Measurements from ENCODE around the gene SLITRK1. TPM values are rescaled to one million over a fixed set of nuclear protein-coding genes. Genes with fewer than 3 reads are reported as not detected.
A peak's percentile ranks its signal among the peaks of the same experiment; 100 is the strongest.

Gene SLITRK1
- total RNA-seq, 2 experiments from 2014 or later: not detected

DNA sequence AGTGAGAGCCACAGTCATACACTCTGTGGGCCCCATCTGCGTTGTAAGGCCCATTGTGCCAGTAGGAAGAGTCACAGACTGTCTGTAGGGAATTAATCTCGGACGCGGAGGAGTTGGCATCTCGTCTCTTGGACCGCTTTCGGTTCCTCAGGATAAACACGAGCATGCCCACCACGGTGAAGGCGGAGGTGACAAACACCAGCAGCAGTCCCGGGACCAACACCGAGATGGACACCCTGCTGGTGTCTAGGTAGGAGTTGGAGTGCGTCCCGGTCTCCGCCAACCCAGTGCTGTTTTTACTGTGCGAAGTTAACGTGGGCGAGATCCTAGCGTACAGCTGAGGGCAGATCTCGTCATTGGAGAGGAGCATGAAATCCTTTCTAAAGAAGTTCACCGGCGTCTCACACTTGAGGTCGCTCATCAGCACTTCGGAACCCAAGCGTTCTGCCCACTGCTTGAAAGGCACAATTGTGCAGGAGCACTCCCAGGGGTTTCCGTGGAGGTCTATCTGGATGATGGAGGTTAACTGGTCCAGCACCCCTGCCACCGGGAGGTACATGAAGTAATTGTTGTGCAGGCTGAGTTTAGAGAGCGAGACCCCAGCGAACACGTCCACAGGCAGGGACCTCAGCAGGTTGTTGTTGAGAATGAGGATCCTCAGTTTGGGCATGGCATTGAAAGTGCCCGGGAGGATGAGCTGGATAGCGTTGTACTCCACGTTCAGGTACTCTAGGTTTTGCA lies 2.7 kb downstream of the SLITRK1 start:
- ChIA-PET POLR2A (no interaction called here), CTCF (no interaction called here)
- no peaks in the 10 kb centered on the region for H3K36me3 Mint-ChIP-seq (ENCODE audit: low read depth)
- DNase-seq: no peak
- intact Hi-C loops (cut with micrococcal nuclease): no loop called here
- no peak overlapping the region for H3K27ac Mint-ChIP-seq
- ATAC-seq: no peak
- TF ChIP-seq, protein P1, sequence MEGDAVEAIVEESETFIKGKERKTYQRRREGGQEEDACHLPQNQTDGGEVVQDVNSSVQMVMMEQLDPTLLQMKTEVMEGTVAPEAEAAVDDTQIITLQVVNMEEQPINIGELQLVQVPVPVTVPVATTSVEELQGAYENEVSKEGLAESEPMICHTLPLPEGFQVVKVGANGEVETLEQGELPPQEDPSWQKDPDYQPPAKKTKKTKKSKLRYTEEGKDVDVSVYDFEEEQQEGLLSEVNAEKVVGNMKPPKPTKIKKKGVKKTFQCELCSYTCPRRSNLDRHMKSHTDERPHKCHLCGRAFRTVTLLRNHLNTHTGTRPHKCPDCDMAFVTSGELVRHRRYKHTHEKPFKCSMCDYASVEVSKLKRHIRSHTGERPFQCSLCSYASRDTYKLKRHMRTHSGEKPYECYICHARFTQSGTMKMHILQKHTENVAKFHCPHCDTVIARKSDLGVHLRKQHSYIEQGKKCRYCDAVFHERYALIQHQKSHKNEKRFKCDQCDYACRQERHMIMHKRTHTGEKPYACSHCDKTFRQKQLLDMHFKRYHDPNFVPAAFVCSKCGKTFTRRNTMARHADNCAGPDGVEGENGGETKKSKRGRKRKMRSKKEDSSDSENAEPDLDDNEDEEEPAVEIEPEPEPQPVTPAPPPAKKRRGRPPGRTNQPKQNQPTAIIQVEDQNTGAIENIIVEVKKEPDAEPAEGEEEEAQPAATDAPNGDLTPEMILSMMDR (IDR thresholded peaks at IDR 0.05): no peak
- peaks cover 59% of the 10 kb centered on the region for H3K27me3 Mint-ChIP-seq
- no peak overlapping the region for H3K4me3 Mint-ChIP-seq
- H3K9me3 Mint-ChIP-seq: peaks cover 1% of the 10 kb centered on the region
- H3K4me1 Mint-ChIP-seq (ENCODE audit: low read depth): peaks cover 15% of the 10 kb centered on the region

DNA sequence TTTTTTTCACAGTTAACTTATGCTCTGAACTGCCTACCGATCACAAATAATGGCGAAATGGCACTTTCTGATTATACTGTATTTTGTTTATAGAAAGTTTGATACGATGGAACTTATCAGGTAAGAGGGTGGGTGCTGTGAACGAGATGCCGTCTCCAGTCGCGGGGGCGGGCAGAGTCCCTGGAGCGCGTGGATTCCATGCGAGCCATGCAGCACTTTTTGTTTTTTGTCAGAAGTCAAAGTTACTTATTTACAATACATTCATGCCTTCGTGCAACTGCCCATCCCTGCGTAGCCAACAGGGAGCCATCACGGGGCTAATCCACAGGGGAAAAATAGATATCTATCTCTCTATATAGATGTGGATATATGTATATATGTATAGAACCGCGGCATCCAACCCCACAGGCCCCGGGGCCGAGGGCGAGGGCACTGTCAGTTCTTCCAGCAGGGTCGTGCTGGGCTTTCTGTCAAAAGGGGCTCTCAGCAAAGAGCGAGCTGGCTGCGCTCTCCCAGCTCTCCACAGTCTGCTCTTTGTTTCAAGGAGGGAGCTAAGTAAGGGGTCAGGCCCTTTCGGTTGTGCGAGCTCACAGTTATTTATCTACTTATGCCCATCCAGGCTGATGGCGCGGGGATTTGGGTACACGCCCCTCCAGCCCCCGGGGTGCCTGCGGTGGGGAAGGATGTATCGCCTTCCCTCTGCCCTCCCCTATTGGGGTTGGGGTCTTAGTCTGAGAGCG lies 3.4 kb downstream of the SLITRK1 start:
- TF ChIP-seq, protein P1 (IDR thresholded peaks at IDR 0.05): no peak
- peaks cover 1% of the 10 kb centered on the region for H3K9me3 Mint-ChIP-seq
- intact Hi-C loops (cut with micrococcal nuclease): no loop called here
- peaks cover 15% of the 10 kb centered on the region for H3K4me1 Mint-ChIP-seq (ENCODE audit: low read depth)
- ChIA-PET POLR2A (no interaction called here), CTCF (no interaction called here)
- no peak for ATAC-seq
- no peaks in the 10 kb centered on the region for H3K36me3 Mint-ChIP-seq (ENCODE audit: low read depth)
- no peak overlapping the region for H3K4me3 Mint-ChIP-seq
- DNase-seq: no peak
- H3K27me3 Mint-ChIP-seq: peaks cover 56% of the 10 kb centered on the region
- no peak overlapping the region for H3K27ac Mint-ChIP-seq

DNA sequence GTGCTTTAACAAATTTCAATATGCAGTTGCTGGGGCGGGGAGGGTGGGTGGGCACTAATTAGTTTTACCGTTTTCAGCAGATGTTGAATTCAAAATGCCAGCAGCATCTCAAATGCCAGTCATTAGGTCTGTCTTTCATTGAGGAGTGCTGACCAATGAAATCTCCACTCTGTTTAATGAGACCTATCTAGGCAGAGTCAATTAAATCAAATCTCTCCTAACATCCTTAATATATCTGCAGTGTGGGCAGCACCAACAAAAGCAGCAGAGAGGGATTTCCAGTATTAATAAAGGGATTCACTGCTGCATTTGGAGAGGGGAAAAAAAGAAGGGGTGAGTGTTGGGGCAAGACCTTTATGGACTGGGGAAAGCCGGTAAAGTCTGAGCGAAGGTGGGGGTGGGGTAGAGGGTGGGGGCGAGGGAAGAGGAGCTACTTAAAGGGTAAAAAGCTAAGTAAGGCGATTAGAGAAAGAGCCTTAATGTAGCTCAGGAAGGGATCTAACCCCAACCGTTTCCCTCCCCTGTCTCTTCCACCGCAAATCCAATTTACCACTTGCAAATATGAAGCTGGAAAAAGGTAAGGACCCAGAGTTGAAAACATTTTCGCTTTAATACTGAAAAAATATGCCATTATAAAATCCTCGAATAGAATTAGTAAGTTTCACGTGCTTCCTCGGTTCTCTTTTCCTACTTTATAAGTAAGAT lies 4.5 kb downstream of the SLITRK1 start:
- H3K4me1 Mint-ChIP-seq (ENCODE audit: low read depth): peaks cover 15% of the 10 kb centered on the region
- CTCF ChIA-PET: no interaction called here
- H3K27me3 Mint-ChIP-seq: peaks cover 47% of the 10 kb centered on the region
- intact Hi-C loops (cut with micrococcal nuclease): no loop called here
- no peaks in the 10 kb centered on the region for H3K36me3 Mint-ChIP-seq (ENCODE audit: low read depth)
- peaks cover 1% of the 10 kb centered on the region for H3K9me3 Mint-ChIP-seq
- TF ChIP-seq, protein P1 (IDR thresholded peaks at IDR 0.05): no peak
- no peak for ATAC-seq
- H3K4me3 Mint-ChIP-seq: no peak overlapping the region
- POLR2A ChIA-PET: no interaction called here
- H3K27ac Mint-ChIP-seq: no peak overlapping the region
- no peak for DNase-seq

DNA sequence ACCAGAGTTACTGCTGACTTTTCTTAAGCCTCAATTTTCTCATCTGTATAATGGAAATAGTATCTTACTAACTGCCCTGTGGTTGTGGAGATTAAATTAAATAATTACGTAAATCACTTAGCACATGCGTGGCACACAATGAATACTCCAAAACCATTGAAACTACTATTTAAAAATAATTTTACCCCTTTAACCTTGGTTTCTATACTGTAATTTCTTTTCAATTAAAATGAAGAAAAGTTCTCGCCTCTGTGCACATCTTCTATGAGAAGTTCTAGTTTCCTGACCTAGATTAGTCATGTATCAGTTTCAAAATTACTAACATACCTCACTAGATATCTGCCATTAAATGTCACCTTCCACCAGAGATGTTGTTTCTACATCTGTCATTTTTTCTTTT lies 5.7 kb downstream of the SLITRK1 start:
- Mint-ChIP-seq H3K27ac (no peak overlapping the region), H3K9me3 (peaks cover 1% of the 10 kb centered on the region), H3K27me3 (peaks cover 38% of the 10 kb centered on the region), H3K36me3 (ENCODE audit: low read depth) (no peaks in the 10 kb centered on the region), H3K4me1 (ENCODE audit: low read depth) (peaks cover 12% of the 10 kb centered on the region), H3K4me3 (no peak overlapping the region)
- ATAC-seq: peak; percentile 88
- TF ChIP-seq, protein P1 (IDR thresholded peaks at IDR 0.05): no peak
- intact Hi-C loops (cut with micrococcal nuclease): no loop called here
- no peak for DNase-seq
- POLR2A ChIA-PET: no interaction called here
- CTCF ChIA-PET: no interaction called here

DNA sequence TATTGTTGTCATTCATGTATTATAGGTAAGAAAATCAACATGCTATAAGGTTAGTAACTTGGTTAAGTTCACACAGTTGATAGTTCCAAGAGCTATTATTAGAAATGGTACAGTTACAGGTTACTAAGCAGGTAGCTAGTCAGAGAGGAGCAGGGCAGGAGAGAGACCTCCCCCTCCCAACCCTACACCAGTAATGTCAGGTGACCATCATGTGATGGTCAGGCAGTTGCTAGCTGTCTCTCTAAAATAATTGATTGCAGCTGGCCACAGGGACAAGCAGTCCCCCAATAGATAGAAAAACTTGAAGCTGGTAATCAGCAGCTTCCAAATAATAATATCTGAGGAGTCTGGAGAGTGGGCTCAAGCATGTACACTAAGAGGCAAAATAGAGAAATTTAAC lies 14.6 kb downstream of the SLITRK1 start:
- no peak overlapping the region for H3K27ac Mint-ChIP-seq
- ChIA-PET CTCF (no interaction called here), POLR2A (no interaction called here)
- ATAC-seq (no peak), DNase-seq (no peak)
- no peaks in the 10 kb centered on the region for H3K36me3 Mint-ChIP-seq (ENCODE audit: low read depth)
- no peak overlapping the region for H3K4me3 Mint-ChIP-seq
- H3K27me3 Mint-ChIP-seq: no peaks in the 10 kb centered on the region
- intact Hi-C loops (cut with micrococcal nuclease): no loop called here
- H3K4me1 Mint-ChIP-seq (ENCODE audit: low read depth): no peaks in the 10 kb centered on the region
- no peaks in the 10 kb centered on the region for H3K9me3 Mint-ChIP-seq
- TF ChIP-seq, protein P1 (IDR thresholded peaks at IDR 0.05): no peak
